Ovary (tissue), 9 donors: ENCODE data around the gene CNDP1. TPM values are rescaled to one million over a fixed set of nuclear protein-coding genes. Genes with fewer than 3 reads are reported as not detected.

Experiments
- DNase-seq, 5 donors: peaks; one replicate each; pipeline ENCODE4 v3.0.0-alpha.2; 2019 to 2020
- H3K27ac ChIP-seq, 2 donors: fragments of 200-600 bp; one replicate each; pipeline versions ENCODE4 v1.5.1 to v1.8.0; 2019 to 2022
- H3K27me3 ChIP-seq: fragments of 200-600 bp; one replicate; pipeline ENCODE4 v1.8.0; 2022
- H3K36me3 ChIP-seq: fragments of 200-600 bp; sonication (generic); one replicate; pipeline ENCODE4 v1.5.1; 2019
- H3K4me1 ChIP-seq: one replicate; pipeline ENCODE4 v1.8.1; 2013; ENCODE audit warnings: mild to moderate bottlenecking, moderate library complexity; ENCODE audit not compliant: insufficient read depth
- H3K4me3 ChIP-seq: fragments of 200-600 bp; sonication (generic); one replicate; pipeline ENCODE4 v1.5.1; 2017
- H3K9me3 ChIP-seq, 2 donors: fragments of 200-600 bp in 1 of 2; sonication (generic) in 1 of 2; one replicate each; pipeline versions ENCODE4 v1.5.1 to v1.8.1; 2013 to 2019; ENCODE audit warnings: mild to moderate bottlenecking in 1 of 2, moderate library complexity in 1 of 2
- CTCF ChIP-seq, 3 donors: fragments of 450-650 bp in 2 of 3; fragments of 200-600 bp in 1 of 3; IDR thresholded peaks; one replicate each; pipeline versions ENCODE4 v1.5.1 to v1.8.0; 2016 to 2022; ENCODE audit warnings: antibody characterized with exemption in 3 of 3, mild to moderate bottlenecking in 1 of 3
- EP300 ChIP-seq: sonication (generic); formaldehyde crosslinking; IDR thresholded peaks from one replicate; pipeline ENCODE4 v1.6.1; 2017; ENCODE audit warnings: antibody characterized with exemption
- POLR2A ChIP-seq: fragments of 450-650 bp; IDR thresholded peaks from one replicate; pipeline ENCODE4 v1.6.1; 2017; ENCODE audit warnings: antibody characterized with exemption, mild to moderate bottlenecking, moderate library complexity
- WGBS, 3 donors: extraction: QIAGEN DNeasy Blood & Tissue Kit in 1 of 3; methylation state at CpG; one replicate each; pipeline versions ENCODE4 v1.1.5 to v1.1.7; 2013 to 2017; 5-methylcytosine and 5-hydroxymethylcytosine counted together
- intact Hi-C, 4 donors: fragments of 100-400 bp; cut with DNase I; formaldehyde crosslinking; loops; one replicate each; pipeline versions ENCODE4 v1.11.0 to v1.15.1; 2022 to 2023
- polyA plus RNA-seq, 2 donors: library from polyadenylated mRNA; stranded (reverse); fragments of 200-250 nt in 1 of 2; fragments of 350-450 nt in 1 of 2; fragmentation: Illumina TruSeq in 1 of 2; extraction: RNeasy Lipid Tissue Mini Kit (QIAGEN cat#74804) in 1 of 2; gene quantifications; one replicate each; pipeline ENCODE4 v1.2.3, GENCODE V29; 2013 to 2014
- total RNA-seq, 7 donors: library from RNA; depleted of rRNA in 2 of 7; stranded (reverse); fragments of >200 nt in 2 of 7; fragmentation: NEBNext Ultra II Directional in 3 of 7; extraction: Animal tissue kit (Norgen Biotek cat#: 25700) in 3 of 7; gene quantifications; one replicate each; pipeline versions ENCODE4 v1.1.0 to v1.2.4, GENCODE V29; 2016 to 2023
- donor health status: DM: no; HTN: no; CAD: no; lungs with moderate emphysema.
- donor health status: DM: no; HTN: no; CAD: no.
- donor health status: Bipolar disorder and iron deficiency.
- donor health status: DM: yes; HTN: yes; CAD: no.
- donor health status: DM: no; HTN: no; CAD: no.
- donor health status: DM: yes; HTN: yes; CAD: no.

Gene CNDP1
- total and polyA plus RNA-seq, 9 donors: 0.02 to 0.35 (median 0.15) TPM; not detected in 3

DNA sequence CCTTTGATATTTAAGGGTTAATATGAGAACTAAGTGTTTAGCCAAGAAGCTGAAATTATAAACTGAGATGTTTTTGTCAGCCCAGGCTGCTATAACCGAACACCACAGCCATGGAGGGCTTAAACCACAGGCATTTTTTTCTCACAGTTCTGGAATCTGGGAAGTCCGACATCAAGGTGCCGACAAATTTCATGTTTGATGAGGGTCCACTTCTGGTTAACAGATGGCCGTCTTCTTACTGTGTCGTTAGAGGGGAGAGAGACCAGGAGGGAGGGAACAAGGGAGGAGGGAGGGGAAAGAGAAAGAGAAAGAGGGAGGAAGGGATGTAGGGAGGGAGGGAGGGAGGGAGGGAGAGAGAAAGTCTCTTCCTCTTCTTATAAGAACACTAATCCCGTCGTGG, 44.6 kb upstream of the CNDP1 start:
- H3K27me3 ChIP-seq: no peaks in the 10 kb centered on the region
- intact Hi-C loops: no loop called here
- no peak for DNase-seq
- H3K27ac ChIP-seq: no peak overlapping the region
- H3K36me3 ChIP-seq: no peaks in the 10 kb centered on the region
- H3K9me3 ChIP-seq: no peaks in the 10 kb centered on the region
- H3K4me1 ChIP-seq: no peaks in the 10 kb centered on the region
- WGBS, 3 donors: 6 to 11% (median 8%) methylated on average over 7 of the region's 7 CpGs
- TF ChIP-seq POLR2A: no peak
- no peak for TF ChIP-seq EP300
- TF ChIP-seq CTCF (IDR thresholded peaks at IDR 0.05): no peak
- no peak overlapping the region for H3K4me3 ChIP-seq

GRCh38 chr18:74492259-74492658, 42.0 kb upstream of the CNDP1 start:
- TF ChIP-seq POLR2A (no peak), EP300 (no peak), CTCF (IDR thresholded peaks at IDR 0.05) (no peak)
- Histone ChIP-seq H3K27ac (no peak overlapping the region), H3K27me3 (no peaks in the 10 kb centered on the region), H3K4me3 (no peak overlapping the region), H3K36me3 (no peaks in the 10 kb centered on the region), H3K4me1 (peaks cover 4% of the 10 kb centered on the region), H3K9me3 (no peaks in the 10 kb centered on the region)
- 88 to 95% (median 94%) methylated on average over 3 of the region's 3 CpGs for WGBS, 3 donors
- intact Hi-C loops: no loop called here
- DNase-seq: no peak

DNA sequence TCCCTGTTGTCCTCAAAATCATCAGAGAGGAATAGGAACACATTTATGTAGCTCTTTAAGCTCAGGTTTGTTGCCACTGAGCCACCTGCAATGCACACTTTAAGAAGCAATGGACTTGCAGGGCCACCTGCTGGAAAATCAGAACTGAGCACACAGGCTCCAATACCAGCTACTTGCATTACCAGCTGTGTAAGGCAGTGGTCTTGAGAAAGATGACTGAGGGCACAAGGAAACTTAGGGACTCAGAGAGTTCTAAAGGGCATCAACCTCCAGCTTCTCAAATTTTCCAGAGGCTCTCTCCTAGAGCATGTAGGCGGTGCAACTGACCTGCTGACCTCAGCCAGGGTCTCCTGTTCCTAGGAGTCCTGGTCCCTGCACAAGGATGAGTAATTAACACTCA, 40.6 kb upstream of the CNDP1 start:
- intact Hi-C loops: no loop called here
- no peak for DNase-seq

GRCh38 chr18:74494514-74494913, 39.8 kb upstream of the CNDP1 start:
- 38 to 66% (median 42%) methylated on average over 1 of the region's 1 CpG for WGBS, 3 donors
- TF ChIP-seq CTCF (IDR thresholded peaks at IDR 0.05) (no peak), POLR2A (no peak), EP300 (no peak)
- no peak overlapping the region for H3K4me3 ChIP-seq
- H3K27me3 ChIP-seq: no peaks in the 10 kb centered on the region
- H3K9me3 ChIP-seq: no peaks in the 10 kb centered on the region
- peaks cover 4% of the 10 kb centered on the region for H3K4me1 ChIP-seq
- no peak for DNase-seq
- H3K36me3 ChIP-seq: no peaks in the 10 kb centered on the region
- H3K27ac ChIP-seq: no peak overlapping the region
- intact Hi-C loops: no loop called here

More for the DNA sequence above, 40.6 kb upstream of the CNDP1 start:
- peaks cover 4% of the 10 kb centered on the region for H3K4me1 ChIP-seq
- 48 to 57% (median 56%) methylated on average over 1 of the region's 1 CpG for WGBS, 3 donors
- no peaks in the 10 kb centered on the region for H3K9me3 ChIP-seq
- no peaks in the 10 kb centered on the region for H3K36me3 ChIP-seq
- TF ChIP-seq EP300: no peak
- TF ChIP-seq POLR2A: no peak
- TF ChIP-seq CTCF (IDR thresholded peaks at IDR 0.05): no peak
- no peaks in the 10 kb centered on the region for H3K27me3 ChIP-seq
- no peak overlapping the region for H3K27ac ChIP-seq
- no peak overlapping the region for H3K4me3 ChIP-seq
